HUES64 (cell line): ENCODE data around the gene CACNG3. TPM values are rescaled to one million over a fixed set of nuclear protein-coding genes. Genes with fewer than 3 reads are reported as not detected.
A peak's percentile ranks its signal among the peaks of the same experiment; 100 is the strongest.

Source experiments
- H3K27ac ChIP-seq: 2 replicates; pipeline ENCODE4 v1.7.0; 2013; ENCODE audit warnings: low read depth, low read length, inconsistent platforms
- H3K27me3 ChIP-seq: 2 replicates; pipeline ENCODE4 v1.6.1; 2013; ENCODE audit warnings: mild to moderate bottlenecking, low read length; ENCODE audit not compliant: insufficient read depth
- H3K36me3 ChIP-seq: 2 replicates; pipeline ENCODE4 v1.6.1; 2013; ENCODE audit warnings: mild to moderate bottlenecking, low read length; ENCODE audit not compliant: insufficient read depth
- H3K4me1 ChIP-seq: 2 replicates; pipeline ENCODE4 v1.6.1; 2013; ENCODE audit warnings: mild to moderate bottlenecking, low read length, moderate library complexity; ENCODE audit not compliant: insufficient read depth
- H3K4me3 ChIP-seq: 2 replicates; pipeline ENCODE4 v1.5.1; 2013; ENCODE audit warnings: mild to moderate bottlenecking, low read length, moderate library complexity
- H3K9ac ChIP-seq: 2 replicates; pipeline ENCODE4 v1.6.1; 2013; ENCODE audit warnings: mild to moderate bottlenecking, low read depth, low read length
- H3K9me3 ChIP-seq: 2 replicates; pipeline ENCODE4 v1.6.1; 2013; ENCODE audit warnings: low read depth, low read length; ENCODE audit not compliant: insufficient read depth
- WGBS: fragments of 150-250, 120-280 bp; methylation state at CpG from one replicate; pipeline ENCODE4 v1.1.7; 2013; ENCODE audit warnings: missing lambda C conversion rate; 5-methylcytosine and 5-hydroxymethylcytosine counted together
- polyA plus RNA-seq, 2 experiments: library from polyadenylated mRNA; stranded (reverse); fragments of 50-300 nt; gene quantifications; one replicate each; pipeline ENCODE4 v1.2.3, GENCODE V29; 2013

CACNG3 gene
- not detected for polyA plus RNA-seq (2013, experiment 1 of 2)
- not detected for polyA plus RNA-seq (2013, experiment 2 of 2)

GRCh38 chr16:24255456-24256371 is at the start of gene CACNG3:
Gene CACNG3, plus strand, starts transcription at chr16:24256335. Its CDS starts 420 bp downstream, at chr16:24256755.
- peak within 1 kb of the TSS; percentile 50 for H3K4me3 ChIP-seq
- no peak within 1 kb of the TSS for H3K27ac ChIP-seq
- no peaks in the 10 kb centered on the region for H3K9me3 ChIP-seq
- WGBS = 5% methylated on average over 54 of the region's 54 CpGs
- no peak within 1 kb of the TSS for H3K9ac ChIP-seq
- H3K36me3 ChIP-seq = no peaks in the 10 kb centered on the region
- peaks cover 55% of the 10 kb centered on the region for H3K27me3 ChIP-seq
- H3K4me1 ChIP-seq = no peaks in the 10 kb centered on the region

DNA sequence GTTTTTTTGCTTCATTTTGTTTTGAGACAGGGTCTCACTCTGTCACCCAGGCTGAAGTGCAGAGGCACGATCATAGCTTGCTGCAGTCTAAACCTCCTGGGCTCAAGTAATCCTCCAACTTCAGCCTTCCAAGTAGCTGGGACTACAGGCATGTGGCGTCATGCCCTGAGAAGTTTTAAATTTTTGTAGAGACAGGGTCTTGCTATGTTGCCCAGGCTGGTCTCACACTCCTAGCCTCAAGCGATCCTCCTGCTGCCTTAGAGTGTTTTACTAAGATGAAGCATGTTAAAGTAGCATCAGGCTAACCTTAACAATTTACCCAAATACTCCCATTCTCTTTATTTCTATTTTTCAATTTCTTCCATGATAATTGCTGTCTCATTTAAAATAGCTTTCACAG is 49.2 kb upstream of the CACNG3 start:
- 77% methylated on average over 3 of the region's 3 CpGs for WGBS
- Histone ChIP-seq H3K4me3 (no peak overlapping the region), H3K4me1 (peaks cover 16% of the 10 kb centered on the region), H3K9me3 (no peaks in the 10 kb centered on the region), H3K27me3 (0 out of 2 replicates have a peak, but pooled peaks cover 5% of the 10 kb centered on the region), H3K36me3 (no peaks in the 10 kb centered on the region), H3K9ac (no peak overlapping the region), H3K27ac (no peak overlapping the region)

DNA sequence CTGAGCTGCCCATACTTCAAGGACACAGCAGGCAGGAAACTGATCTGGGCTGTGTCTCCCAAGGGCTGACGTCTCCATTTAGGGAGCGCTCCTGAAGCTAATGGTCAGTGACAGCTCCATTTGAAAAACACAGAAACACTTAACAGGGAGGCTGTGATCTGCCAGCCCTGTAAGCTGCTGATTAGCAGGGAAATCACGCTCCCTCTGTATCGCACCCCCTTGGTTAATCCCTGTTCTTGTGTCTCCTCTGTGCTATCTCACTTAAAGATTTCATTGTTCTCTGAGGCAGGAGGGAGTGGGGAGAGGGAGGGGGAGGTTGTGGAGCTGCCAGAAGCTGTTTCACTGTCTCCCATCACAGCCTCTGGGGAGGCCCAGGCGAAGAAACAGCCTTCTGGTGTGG is 47.4 kb upstream of the CACNG3 start:
- Histone ChIP-seq H3K4me1 (peaks cover 16% of the 10 kb centered on the region), H3K36me3 (no peaks in the 10 kb centered on the region), H3K27ac (peak overlapping the region; percentile 11; the same call in 1 of the 2 replicates), H3K9me3 (no peaks in the 10 kb centered on the region), H3K4me3 (no peak overlapping the region), H3K27me3 (0 out of 2 replicates have a peak, but pooled peaks cover 5% of the 10 kb centered on the region), H3K9ac (no peak overlapping the region)
- 21% methylated on average over 5 of the region's 5 CpGs for WGBS

GRCh38 chr16:24214992-24215391 is 41.1 kb upstream of the CACNG3 start:
- Histone ChIP-seq H3K27me3 (0 out of 2 replicates have a peak, but pooled peaks cover 3% of the 10 kb centered on the region), H3K9ac (no peak overlapping the region), H3K4me1 (peaks cover 17% of the 10 kb centered on the region), H3K36me3 (no peaks in the 10 kb centered on the region), H3K9me3 (no peaks in the 10 kb centered on the region), H3K27ac (no peak overlapping the region), H3K4me3 (no peak overlapping the region)
- WGBS = 100% methylated on average over 3 of the region's 3 CpGs

DNA sequence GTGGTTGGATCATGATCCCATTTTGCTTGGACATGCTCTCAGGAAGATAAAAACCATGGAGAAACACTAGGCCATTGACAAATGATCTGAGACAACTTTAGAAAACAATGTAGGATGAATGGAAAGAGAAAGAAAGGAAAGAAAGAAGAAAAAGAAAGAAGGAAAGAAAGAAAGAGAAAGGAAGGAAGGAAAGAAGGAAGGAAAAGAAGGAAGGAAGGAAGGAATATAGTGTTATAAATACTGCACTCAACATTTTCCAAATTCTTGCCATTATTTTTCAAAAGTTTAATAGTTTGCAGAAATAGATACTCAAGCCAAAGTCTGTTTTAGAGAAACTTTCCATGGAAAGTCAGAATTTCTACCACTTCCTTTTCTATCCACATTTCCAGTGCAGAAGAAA is 39.2 kb upstream of the CACNG3 start:
- no peak overlapping the region for H3K9ac ChIP-seq
- H3K27ac ChIP-seq = no peak overlapping the region
- H3K4me1 ChIP-seq = peaks cover 17% of the 10 kb centered on the region
- H3K9me3 ChIP-seq = no peaks in the 10 kb centered on the region
- no peaks in the 10 kb centered on the region for H3K36me3 ChIP-seq
- H3K4me3 ChIP-seq = no peak overlapping the region
- 0 out of 2 replicates have a peak, but pooled peaks cover 3% of the 10 kb centered on the region for H3K27me3 ChIP-seq

DNA sequence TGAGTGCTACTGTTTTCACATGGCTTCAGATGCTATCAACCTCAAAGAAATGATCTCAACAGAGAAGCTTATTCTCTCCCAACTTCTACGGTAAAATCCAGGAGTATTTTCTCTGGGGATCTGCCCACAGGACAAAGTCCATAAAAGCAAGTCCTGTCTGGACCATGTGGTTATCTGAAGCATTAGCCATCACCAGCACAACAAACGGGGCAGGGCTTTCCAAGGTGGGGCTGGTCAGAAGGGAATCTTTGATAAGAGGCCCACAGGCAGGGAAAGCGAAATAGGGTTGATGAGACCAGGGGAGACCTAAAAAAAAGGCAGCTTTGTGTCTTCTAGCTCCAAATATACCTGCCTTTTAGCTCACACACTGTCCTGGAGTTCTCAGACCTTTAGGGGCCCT is 38.7 kb upstream of the CACNG3 start:
- Histone ChIP-seq H3K4me1 (peaks cover 17% of the 10 kb centered on the region), H3K36me3 (no peaks in the 10 kb centered on the region)
- 91% methylated on average over 3 of the region's 3 CpGs for whole genome bisulfite sequencing

DNA sequence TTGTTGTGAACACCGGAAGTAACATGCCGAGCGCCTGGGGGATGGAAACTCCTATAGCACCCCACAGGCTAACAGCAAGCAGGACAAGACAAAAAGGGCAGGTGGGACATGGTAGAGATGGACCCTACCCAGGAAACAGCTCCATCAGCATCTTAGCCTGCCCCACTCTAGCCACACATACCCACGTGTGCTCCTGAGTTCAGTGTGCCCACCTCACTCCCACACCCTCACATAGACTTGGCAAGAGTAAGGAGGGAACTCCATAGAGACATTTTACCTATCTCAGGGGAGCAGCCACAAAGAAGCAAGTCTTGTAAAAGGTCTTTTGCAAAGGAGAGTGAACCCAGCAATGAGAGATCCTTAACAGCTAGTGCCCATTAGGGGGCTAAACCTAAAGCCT is 37.8 kb upstream of the CACNG3 start:
- H3K4me3 ChIP-seq = no peak overlapping the region
- 93% methylated on average over 4 of the region's 4 CpGs for WGBS
- no peaks in the 10 kb centered on the region for H3K9me3 ChIP-seq
- peaks cover 17% of the 10 kb centered on the region for H3K4me1 ChIP-seq
- no peak overlapping the region for H3K27ac ChIP-seq
- no peaks in the 10 kb centered on the region for H3K36me3 ChIP-seq
- 0 out of 2 replicates have a peak, but pooled peaks cover 3% of the 10 kb centered on the region for H3K27me3 ChIP-seq
- no peak overlapping the region for H3K9ac ChIP-seq

More for the DNA sequence above, 38.7 kb upstream of the CACNG3 start:
- Histone ChIP-seq H3K27ac (no peak overlapping the region), H3K4me3 (no peak overlapping the region), H3K9ac (no peak overlapping the region), H3K9me3 (no peaks in the 10 kb centered on the region), H3K27me3 (0 out of 2 replicates have a peak, but pooled peaks cover 3% of the 10 kb centered on the region)

DNA sequence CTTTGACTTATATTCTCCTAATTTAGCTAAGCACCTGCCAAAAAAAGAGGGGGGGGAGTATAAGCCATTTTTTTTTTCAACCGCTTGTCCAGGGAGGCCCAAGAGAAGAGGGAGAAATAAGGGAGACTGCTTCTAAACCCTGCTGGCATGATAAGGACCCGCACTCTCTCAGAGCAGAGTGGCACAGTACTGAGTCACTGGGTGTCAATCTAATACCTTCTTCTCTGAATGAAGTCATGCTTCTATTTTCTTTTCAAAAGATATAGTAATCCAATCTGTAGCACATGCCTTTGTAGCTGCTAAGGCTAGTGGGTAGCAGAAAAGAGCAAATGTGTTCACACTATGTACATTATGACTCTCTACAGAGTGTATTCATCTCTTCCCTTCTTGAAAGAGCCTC is 34.9 kb upstream of the CACNG3 start:
- peaks cover under 1% of the 10 kb centered on the region; the same call in 1 of the 2 replicates for H3K4me1 ChIP-seq
- 0 out of 2 replicates have a peak, but pooled peaks cover 3% of the 10 kb centered on the region for H3K27me3 ChIP-seq
- H3K36me3 ChIP-seq = no peaks in the 10 kb centered on the region
- 92% methylated on average over 2 of the region's 2 CpGs for WGBS
- no peak overlapping the region for H3K27ac ChIP-seq
- no peak overlapping the region for H3K4me3 ChIP-seq
- no peaks in the 10 kb centered on the region for H3K9me3 ChIP-seq
- no peak overlapping the region for H3K9ac ChIP-seq

DNA sequence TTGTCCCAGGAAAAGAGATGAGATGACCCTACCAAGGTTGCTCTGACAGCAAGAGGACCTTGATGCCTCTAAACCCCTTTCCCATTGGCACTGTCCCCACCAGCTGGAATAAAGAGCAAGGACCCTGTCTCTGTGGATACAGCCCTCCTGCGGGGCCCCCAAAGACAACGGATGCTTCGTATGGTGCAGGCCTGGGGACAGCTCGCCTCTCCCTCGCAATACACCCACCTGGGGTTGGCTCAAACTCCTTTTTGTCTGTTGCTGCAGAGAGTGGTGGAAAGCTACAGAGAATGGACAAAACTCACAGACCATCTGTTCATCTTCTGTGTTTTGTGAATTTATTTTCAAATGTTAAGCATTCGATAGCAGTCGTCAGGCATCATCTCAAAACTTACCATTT is 27.6 kb upstream of the CACNG3 start:
- no peaks in the 10 kb centered on the region for H3K4me1 ChIP-seq
- H3K9me3 ChIP-seq = no peaks in the 10 kb centered on the region
- WGBS = 93% methylated on average over 7 of the region's 7 CpGs
- no peak overlapping the region for H3K9ac ChIP-seq
- H3K27me3 ChIP-seq = no peaks in the 10 kb centered on the region
- no peaks in the 10 kb centered on the region for H3K36me3 ChIP-seq
- H3K27ac ChIP-seq = no peak overlapping the region
- H3K4me3 ChIP-seq = no peak overlapping the region

DNA sequence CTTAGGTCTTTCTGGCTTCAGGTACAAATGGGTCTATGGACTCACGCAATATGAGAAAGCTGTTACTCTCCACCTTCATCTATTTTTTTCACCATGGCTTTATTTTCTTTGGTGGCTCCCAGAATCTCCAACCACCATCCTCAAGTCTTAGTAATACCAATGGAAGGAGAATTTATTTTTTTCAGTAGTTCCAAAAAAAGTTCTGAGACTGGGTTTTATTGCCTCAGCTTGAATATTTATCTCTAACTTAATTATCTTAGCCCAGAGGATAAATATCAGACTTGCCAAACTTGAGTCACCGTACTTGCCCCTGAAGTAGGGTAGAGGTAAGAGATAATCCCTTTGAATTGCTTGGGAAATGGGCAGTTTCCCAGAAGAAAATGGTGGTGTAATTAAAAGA is 23.2 kb upstream of the CACNG3 start:
- WGBS = 99% methylated on average over 2 of the region's 2 CpGs
- Histone ChIP-seq H3K36me3 (no peaks in the 10 kb centered on the region), H3K27me3 (no peaks in the 10 kb centered on the region), H3K4me1 (no peaks in the 10 kb centered on the region), H3K27ac (no peak overlapping the region), H3K9ac (no peak overlapping the region), H3K4me3 (no peak overlapping the region), H3K9me3 (no peaks in the 10 kb centered on the region)

DNA sequence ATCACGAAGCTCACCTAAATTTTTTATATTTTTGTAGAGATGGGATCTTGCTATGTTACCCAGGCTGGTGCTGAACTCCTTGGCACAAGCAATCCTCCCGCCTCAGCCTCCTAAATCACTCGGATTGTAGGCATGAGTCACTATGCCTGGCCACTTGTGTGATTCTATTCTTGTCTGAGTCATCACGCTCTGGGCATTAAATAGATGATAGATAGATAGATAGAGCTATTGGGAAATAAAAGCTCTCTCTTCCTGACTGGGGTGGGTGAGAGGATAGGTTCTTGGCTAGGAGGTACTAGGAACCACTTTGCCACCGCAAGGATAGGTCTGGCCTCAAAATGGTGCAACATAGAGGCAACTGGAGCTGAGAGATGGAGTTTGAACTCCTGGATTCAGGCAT is 21.4 kb upstream of the CACNG3 start:
- no peaks in the 10 kb centered on the region for H3K36me3 ChIP-seq
- H3K4me3 ChIP-seq = no peak overlapping the region
- H3K4me1 ChIP-seq = no peaks in the 10 kb centered on the region
- no peak overlapping the region for H3K27ac ChIP-seq
- 97% methylated on average over 5 of the region's 5 CpGs for WGBS
- no peaks in the 10 kb centered on the region for H3K27me3 ChIP-seq
- no peaks in the 10 kb centered on the region; the same call in 1 of the 2 replicates for H3K9me3 ChIP-seq
- H3K9ac ChIP-seq = no peak overlapping the region
